NCI-H146 (cell line): ENCODE results near the gene KIF1C.
A peak's percentile ranks its signal among the peaks of the same experiment; 100 is the strongest.

Source experiments
- DNase-seq: peaks from one replicate; lab custom pipeline; 2025; lab: John Stamatoyannopoulos, UW

The KIF1C gene

GRCh38 chr17:4969047-4969550, 28.7 kb upstream of the KIF1C start:
- no peak for DNase-seq

GRCh38 chr17:4969551-4970173, 28.1 kb upstream of the KIF1C start:
- DNase-seq, result no peak

GRCh38 chr17:4970273-4970672, 27.5 kb upstream of the KIF1C start:
- DNase-seq, result no peak

- DNase-seq, result no peak
Measured at GRCh38 chr17:4971826-4972225, 25.9 kb upstream of the KIF1C start.

- DNase-seq, result no peak
Measured at GRCh38 chr17:4972322-4972721, 25.4 kb upstream of the KIF1C start.

- no peak for DNase-seq
Measured at GRCh38 chr17:4972752-4973151, 25.0 kb upstream of the KIF1C start.

GRCh38 chr17:4973256-4974114, 24.3 kb upstream of the KIF1C start:
- no peak for DNase-seq

- no peak for DNase-seq
Measured at GRCh38 chr17:4974115-4974670, 23.6 kb upstream of the KIF1C start.

GRCh38 chr17:4978726-4979125, 19.0 kb upstream of the KIF1C start:
- DNase-seq, result no peak

- peak; percentile 57 for DNase-seq
Measured at GRCh38 chr17:4980644-4981216, 17.0 kb upstream of the KIF1C start.

- DNase-seq, result no peak
Measured at GRCh38 chr17:4982305-4982704, 15.4 kb upstream of the KIF1C start.

- peak; percentile 37 for DNase-seq
Measured at GRCh38 chr17:4986403-4986802, 11.3 kb upstream of the KIF1C start.

- DNase-seq, result peak; percentile 88
Measured at GRCh38 chr17:4986951-4987766, 10.6 kb upstream of the KIF1C start, which contains the start of gene CAMTA2. Gene CAMTA2 (minus strand): TSS chr17:4987675. CDS start chr17:4986222, 1,453 bp downstream.

GRCh38 chr17:4987767-4988567, 9.8 kb upstream of the KIF1C start:
- DNase-seq, result no peak

- DNase-seq, result no peak
Measured at GRCh38 chr17:4994081-4994595, 3.6 kb upstream of the KIF1C start.

GRCh38 chr17:4998027-4998731, 429 bp downstream of the KIF1C start:
- peak; percentile 45 for DNase-seq

GRCh38 chr17:4998732-4999429, 1.1 kb downstream of the KIF1C start:
- no peak for DNase-seq

GRCh38 chr17:4999430-5000093, 1.8 kb downstream of the KIF1C start:
- DNase-seq, result no peak

- DNase-seq, result no peak
Measured at GRCh38 chr17:5000237-5000639, 2.5 kb downstream of the KIF1C start.
